Cardiac muscle cell (in vitro differentiated cells and primary cell): ENCODE measurements around the gene PFDN1. TPM values are rescaled to one million over a fixed set of nuclear protein-coding genes. Genes with fewer than 3 reads are reported as not detected.
A peak's percentile ranks its signal among the peaks of the same experiment; 100 is the strongest.

Source experiments
- DNase-seq, 2 donors: peaks; one replicate each; pipeline versions ENCODE4 v3.0.0 to v3.0.0-alpha.2; 2010 to 2017; ENCODE audit warnings: low read depth in 1 of 2, low spot score in 1 of 2
- H3K27ac ChIP-seq: fragments of 200-600 bp; sonication (generic); 2 replicates; pipeline ENCODE4 v1.5.1; 2016
- H3K27me3 ChIP-seq: fragments of 200-600 bp; sonication (generic); 2 replicates; pipeline ENCODE4 v1.6.0; 2016; ENCODE audit warnings: control low read depth
- H3K36me3 ChIP-seq: fragments of 200-600 bp; sonication (generic); 2 replicates; pipeline ENCODE4 v1.5.1; 2016; ENCODE audit warnings: control low read depth
- H3K4me1 ChIP-seq: fragments of 200-600 bp; sonication (generic); 2 replicates; pipeline ENCODE4 v1.8.1; 2017; ENCODE audit warnings: low read depth, mild to moderate bottlenecking, mixed run types
- H3K4me3 ChIP-seq: fragments of 200-600 bp; sonication (generic); 2 replicates; pipeline ENCODE4 v1.5.1; 2016; ENCODE audit warnings: mild to moderate bottlenecking
- H3K9me3 ChIP-seq: fragments of 200-600 bp; sonication (generic); 2 replicates; pipeline ENCODE4 v1.5.1; 2017; ENCODE audit warnings: low read depth, mild to moderate bottlenecking, control low read depth
- polyA plus RNA-seq: library from polyadenylated mRNA; unstranded; fragments of >200 nt; fragmentation: Nextera tagmentation; extraction: Ambion mirVana; gene quantifications from 2 replicates; pipeline ENCODE4 v1.2.1, GENCODE V29; 2016
- total RNA-seq: library from RNA; depleted of rRNA; stranded (reverse); fragments of >200 nt; gene quantifications from 2 replicates; pipeline ENCODE4 v1.2.3, GENCODE V29; 2016
- TF ChIP-seq, protein P1 (sequence below): IDR thresholded peaks from 2 replicates; pipeline ENCODE4 v1.5.1; 2012; ENCODE audit warnings: low read depth, mild to moderate bottlenecking, low read length

Gene PFDN1
- total and polyA plus RNA-seq, 2 experiments from 2014 or later: 129 to 139 TPM

DNA sequence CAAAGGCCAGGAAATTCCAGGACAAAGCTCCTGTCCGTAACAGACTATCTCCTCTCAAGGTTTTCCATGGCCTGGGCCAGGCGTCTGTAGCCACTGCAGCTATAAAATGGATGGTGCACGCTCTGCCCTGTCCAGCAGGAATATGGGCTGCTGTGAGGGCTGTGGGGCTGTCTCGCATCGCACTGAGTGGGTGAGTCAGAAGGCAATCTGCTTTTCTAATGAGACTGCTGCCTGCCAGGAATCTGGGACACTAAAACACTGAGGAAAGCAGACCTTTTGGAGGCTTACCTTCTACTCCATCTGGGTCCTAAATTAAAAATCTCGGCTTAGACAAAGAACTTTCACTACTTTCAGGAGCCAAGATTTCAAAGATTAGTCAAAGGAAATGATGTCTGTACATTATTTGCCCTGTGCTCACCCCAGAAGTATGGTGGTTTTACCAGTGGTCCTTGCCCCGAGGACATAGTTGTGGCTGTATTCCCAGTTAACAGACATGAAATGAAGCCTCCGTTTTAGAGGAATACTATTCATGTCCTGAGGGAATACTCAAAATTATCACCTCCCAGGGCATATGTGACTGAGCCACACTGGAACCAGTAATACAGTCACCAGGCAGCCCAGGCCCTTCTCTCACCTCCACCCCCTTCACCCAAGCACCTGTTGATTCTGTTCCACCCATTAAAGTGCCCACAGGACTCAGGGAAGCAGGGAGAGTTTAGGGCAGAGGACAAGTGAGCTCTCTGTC lies 56.4 kb downstream of the PFDN1 start:
- DNase-seq: peak in 1 of 2 donors; percentile 74
- H3K27ac ChIP-seq: no peak overlapping the region
- TF ChIP-seq, protein P1, sequence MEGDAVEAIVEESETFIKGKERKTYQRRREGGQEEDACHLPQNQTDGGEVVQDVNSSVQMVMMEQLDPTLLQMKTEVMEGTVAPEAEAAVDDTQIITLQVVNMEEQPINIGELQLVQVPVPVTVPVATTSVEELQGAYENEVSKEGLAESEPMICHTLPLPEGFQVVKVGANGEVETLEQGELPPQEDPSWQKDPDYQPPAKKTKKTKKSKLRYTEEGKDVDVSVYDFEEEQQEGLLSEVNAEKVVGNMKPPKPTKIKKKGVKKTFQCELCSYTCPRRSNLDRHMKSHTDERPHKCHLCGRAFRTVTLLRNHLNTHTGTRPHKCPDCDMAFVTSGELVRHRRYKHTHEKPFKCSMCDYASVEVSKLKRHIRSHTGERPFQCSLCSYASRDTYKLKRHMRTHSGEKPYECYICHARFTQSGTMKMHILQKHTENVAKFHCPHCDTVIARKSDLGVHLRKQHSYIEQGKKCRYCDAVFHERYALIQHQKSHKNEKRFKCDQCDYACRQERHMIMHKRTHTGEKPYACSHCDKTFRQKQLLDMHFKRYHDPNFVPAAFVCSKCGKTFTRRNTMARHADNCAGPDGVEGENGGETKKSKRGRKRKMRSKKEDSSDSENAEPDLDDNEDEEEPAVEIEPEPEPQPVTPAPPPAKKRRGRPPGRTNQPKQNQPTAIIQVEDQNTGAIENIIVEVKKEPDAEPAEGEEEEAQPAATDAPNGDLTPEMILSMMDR: no peak
- peaks cover 16% of the 10 kb centered on the region for H3K4me1 ChIP-seq
- peaks cover 10% of the 10 kb centered on the region for H3K36me3 ChIP-seq
- no peaks in the 10 kb centered on the region for H3K9me3 ChIP-seq
- H3K27me3 ChIP-seq: no peaks in the 10 kb centered on the region
- H3K4me3 ChIP-seq: no peak overlapping the region

DNA sequence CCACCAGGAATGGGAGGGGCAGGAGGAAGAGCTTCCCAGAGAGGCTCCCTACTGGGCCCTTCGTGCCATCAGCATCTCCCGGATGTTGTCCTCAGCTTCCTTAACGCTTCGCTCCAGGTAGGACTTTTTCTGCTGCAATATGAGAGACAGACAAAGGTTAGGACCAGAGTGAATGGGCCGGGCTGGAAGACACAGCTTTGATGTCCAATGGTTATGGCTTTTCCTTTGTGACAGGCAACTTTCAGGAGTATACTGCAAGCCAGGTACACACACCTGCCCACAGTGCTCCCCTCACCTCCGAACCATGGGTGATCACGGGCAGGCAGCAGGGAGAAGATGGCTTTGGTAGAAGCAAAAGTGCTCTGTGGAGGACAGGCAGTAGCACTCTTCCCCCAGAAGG lies 57.0 kb downstream of the PFDN1 start:
- H3K27ac ChIP-seq: no peak overlapping the region
- peaks cover 10% of the 10 kb centered on the region for H3K36me3 ChIP-seq
- no peaks in the 10 kb centered on the region for H3K9me3 ChIP-seq
- TF ChIP-seq, protein P1: no peak
- no peak overlapping the region for H3K4me3 ChIP-seq
- no peaks in the 10 kb centered on the region for H3K27me3 ChIP-seq
- no peak for DNase-seq
- peaks cover 20% of the 10 kb centered on the region for H3K4me1 ChIP-seq

DNA sequence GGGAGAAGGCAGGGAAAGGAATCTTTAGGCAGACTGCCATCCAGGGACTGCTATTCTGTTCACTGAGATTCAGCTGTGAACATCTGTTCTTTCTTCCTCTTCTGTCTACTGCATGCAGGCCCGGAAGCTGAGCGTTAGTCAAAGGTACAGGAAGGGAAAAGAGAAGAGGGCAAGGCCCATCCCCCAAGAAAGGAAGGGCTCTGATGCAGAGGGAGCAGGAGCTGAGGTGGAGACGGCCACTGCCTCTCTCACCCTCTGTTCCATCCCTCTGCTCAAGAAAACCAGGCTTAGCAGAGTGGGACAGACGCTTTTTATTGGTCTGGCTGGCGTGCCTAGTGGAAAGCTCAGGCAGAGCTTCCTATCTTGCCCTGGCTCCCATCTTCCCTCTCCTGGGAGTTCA lies 57.6 kb downstream of the PFDN1 start:
- no peak overlapping the region for H3K4me3 ChIP-seq
- no peaks in the 10 kb centered on the region for H3K9me3 ChIP-seq
- peaks cover 10% of the 10 kb centered on the region for H3K36me3 ChIP-seq
- TF ChIP-seq, protein P1: no peak
- DNase-seq: peak in 1 of 2 donors; percentile 38
- H3K27ac ChIP-seq: no peak overlapping the region
- peaks cover 24% of the 10 kb centered on the region for H3K4me1 ChIP-seq
- H3K27me3 ChIP-seq: no peaks in the 10 kb centered on the region

DNA sequence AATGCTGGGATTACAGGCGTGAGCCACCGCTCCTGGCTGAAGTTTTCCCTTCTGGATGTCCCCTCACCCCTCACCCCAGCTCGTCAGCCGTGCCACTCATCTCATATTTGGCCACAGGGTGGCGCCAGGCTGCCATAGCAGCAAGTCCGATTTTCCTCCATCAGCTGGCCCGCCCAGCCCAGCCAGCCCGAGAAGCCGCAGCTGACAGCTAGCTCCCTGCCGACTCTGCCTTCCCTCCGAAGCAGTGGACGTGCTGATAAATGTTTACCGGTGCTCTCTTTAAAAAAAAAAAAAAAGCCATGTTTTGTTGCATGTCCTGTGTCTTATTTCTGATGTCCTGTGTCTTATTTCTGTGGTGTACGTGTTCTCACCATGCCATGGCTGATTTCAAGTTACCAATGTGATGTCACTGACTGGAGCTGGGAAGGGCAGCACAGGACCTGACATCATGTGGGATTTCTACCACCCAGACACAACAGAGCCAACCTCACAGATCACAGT lies 58.3 kb downstream of the PFDN1 start:
- peaks cover 10% of the 10 kb centered on the region for H3K36me3 ChIP-seq
- H3K4me1 ChIP-seq: peaks cover 24% of the 10 kb centered on the region
- H3K9me3 ChIP-seq: no peaks in the 10 kb centered on the region
- TF ChIP-seq, protein P1: peak; percentile 78
- H3K27me3 ChIP-seq: no peaks in the 10 kb centered on the region
- H3K27ac ChIP-seq: no peak overlapping the region
- DNase-seq: peak; percentile 93 to 95
- no peak overlapping the region for H3K4me3 ChIP-seq

DNA sequence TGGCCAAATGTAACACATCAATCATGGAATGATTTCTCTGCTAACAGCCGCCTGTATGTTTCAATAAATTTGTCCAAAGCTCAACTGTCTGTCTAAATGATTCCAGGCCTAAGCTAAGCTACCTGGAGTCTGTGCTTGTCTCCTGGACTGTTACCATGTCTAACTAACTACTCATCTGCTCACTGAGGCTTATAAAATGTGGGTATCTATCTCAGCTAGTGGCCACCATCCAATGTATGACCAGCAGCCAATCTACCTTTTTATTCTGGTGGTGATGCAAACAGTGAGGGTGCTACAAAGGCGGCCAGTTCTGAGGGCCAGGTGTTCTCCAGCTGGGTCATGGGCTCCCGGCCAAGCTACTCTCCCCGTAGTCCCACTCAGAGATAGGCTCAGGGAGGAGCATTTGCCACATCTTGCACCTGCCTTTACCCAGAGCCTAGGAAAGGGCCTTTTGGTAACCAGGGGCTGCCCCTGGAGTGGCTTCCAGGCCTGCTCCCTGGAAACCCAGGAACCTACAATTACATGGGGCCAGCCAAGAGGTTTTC lies 59.1 kb downstream of the PFDN1 start:
- TF ChIP-seq, protein P1: no peak
- no peaks in the 10 kb centered on the region for H3K27me3 ChIP-seq
- no peak overlapping the region for H3K27ac ChIP-seq
- peaks cover 7% of the 10 kb centered on the region for H3K36me3 ChIP-seq
- H3K9me3 ChIP-seq: no peaks in the 10 kb centered on the region
- H3K4me3 ChIP-seq: no peak overlapping the region
- DNase-seq: no peak
- peaks cover 24% of the 10 kb centered on the region for H3K4me1 ChIP-seq
